Activated CD8-positive, alpha-beta T cell treated with anti-CD3 and anti-CD28 coated beads for 36 hours (primary cell): Measurements from ENCODE around the gene AGRN. TPM values are rescaled to one million over a fixed set of nuclear protein-coding genes. Genes with fewer than 3 reads are reported as not detected.

Source experiments
- ATAC-seq: fragments of 200-7000 bp; cut with Tn5 transposase; one replicate; pipeline ENCODE4 v1.10.0; 2021; ENCODE audit warnings: mild to moderate bottlenecking, moderate library complexity
- CTCF ChIA-PET: fragments of 350-600 bp; sonication (Branson Sonifier 250); formaldehyde crosslinking; loops from one replicate; lab custom pipeline; 2021; ENCODE audit warnings: antibody characterized with exemption; lab: Charles Lee
- POLR2A ChIA-PET: fragments of 350-600 bp; sonication (Branson Sonifier 250); formaldehyde crosslinking; loops from one replicate; lab custom pipeline; 2021; ENCODE audit warnings: antibody characterized with exemption; lab: Charles Lee
- DNase-seq: peaks from one replicate; pipeline ENCODE4 v3.0.0-alpha.2; 2020
- H3K27ac Mint-ChIP-seq: one replicate; pipeline ENCODE4 v1.8.0; 2021; ENCODE audit warnings: mild to moderate bottlenecking, mixed read lengths
- H3K27me3 Mint-ChIP-seq: one replicate; pipeline ENCODE4 v1.8.0; 2021; ENCODE audit warnings: mixed read lengths
- H3K36me3 Mint-ChIP-seq: one replicate; pipeline ENCODE4 v1.8.0; 2021; ENCODE audit warnings: low read depth, mixed read lengths
- H3K4me1 Mint-ChIP-seq: one replicate; pipeline ENCODE4 v1.8.0; 2021; ENCODE audit warnings: low read depth, mixed read lengths
- H3K4me3 Mint-ChIP-seq: one replicate; pipeline ENCODE4 v1.8.0; 2021; ENCODE audit warnings: mild to moderate bottlenecking, moderate library complexity, mixed read lengths
- H3K9me3 Mint-ChIP-seq: one replicate; pipeline ENCODE4 v1.8.0; 2021; ENCODE audit warnings: mixed read lengths
- CTCF ChIP-seq: fragments of 200-600 bp; IDR thresholded peaks from one replicate; pipeline ENCODE4 v1.8.0; 2022; ENCODE audit warnings: antibody characterized with exemption, mild to moderate bottlenecking
- intact Hi-C: fragments of 100-400 bp; cut with micrococcal nuclease; formaldehyde crosslinking; loops from one replicate; pipeline ENCODE4 v1.10.0; 2022
- total RNA-seq, 2 experiments: library from RNA; stranded (reverse); gene quantifications; one replicate each; pipeline ENCODE4 v1.2.3, GENCODE V29; 2021

Gene AGRN
- total RNA-seq, 2 experiments from 2014 or later = 64.9 to 68.0 TPM

DNA sequence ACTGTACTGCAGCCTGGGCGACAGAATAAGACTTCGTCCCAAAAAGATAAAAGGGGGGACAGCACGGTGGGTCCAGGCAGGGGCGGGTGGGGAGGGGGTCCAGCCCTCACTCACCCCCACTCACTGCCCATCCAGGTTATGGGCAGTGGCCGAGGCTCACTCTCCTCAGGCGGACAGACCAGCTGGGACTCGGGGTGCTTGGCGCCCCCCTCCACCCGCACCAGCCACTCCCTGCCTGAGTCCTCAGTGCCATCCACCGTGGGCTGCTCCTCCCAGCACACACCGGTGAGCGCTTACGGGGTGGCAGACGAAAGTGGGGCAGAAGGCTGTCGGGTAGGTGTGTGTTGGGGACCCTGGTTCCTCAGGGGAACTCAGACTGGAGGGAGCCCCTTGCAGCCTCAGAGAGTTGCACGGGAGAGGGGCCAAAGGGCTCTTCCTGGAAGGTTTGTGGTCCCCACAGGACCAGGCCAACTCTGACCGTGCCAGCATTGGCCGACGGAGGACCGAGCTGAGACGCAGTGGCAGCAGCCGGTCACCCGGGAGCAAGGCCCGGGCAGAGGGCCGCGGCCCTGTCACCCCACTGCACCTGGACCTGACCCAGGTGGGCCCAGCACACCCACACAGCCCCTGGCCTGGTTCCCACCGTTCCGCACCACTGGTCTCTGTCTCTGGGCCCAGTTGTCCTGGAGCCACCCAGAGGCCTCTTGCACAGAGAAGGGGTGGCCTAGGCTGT, 47.0 kb upstream of the AGRN start:
- POLR2A ChIA-PET = no interaction called here
- DNase-seq (no peak), ATAC-seq (no peak)
- intact Hi-C loops = no loop called here
- H3K27me3 Mint-ChIP-seq = peaks cover 20% of the 10 kb centered on the region
- peaks cover 2% of the 10 kb centered on the region for H3K9me3 Mint-ChIP-seq
- CTCF ChIA-PET = interaction anchor here (1.5 kb wide), 1 partner anchor 29 kb away, joined by 3 read pairs; no protein-coding TSS in a partner anchor
- no peak overlapping the region for H3K27ac Mint-ChIP-seq
- no peak for TF ChIP-seq CTCF
- no peaks in the 10 kb centered on the region for H3K4me1 Mint-ChIP-seq
- H3K4me3 Mint-ChIP-seq = no peak overlapping the region
- H3K36me3 Mint-ChIP-seq = no peaks in the 10 kb centered on the region

GRCh38 chr1:973459-974292, 46.2 kb upstream of the AGRN start:
- Mint-ChIP-seq H3K9me3 (peaks cover 2% of the 10 kb centered on the region), H3K4me3 (no peak overlapping the region), H3K36me3 (no peaks in the 10 kb centered on the region), H3K27ac (no peak overlapping the region), H3K4me1 (peaks cover 4% of the 10 kb centered on the region), H3K27me3 (peaks cover 23% of the 10 kb centered on the region)
- TF ChIP-seq CTCF = no peak
- ChIA-PET CTCF (interaction anchor here (1.5 kb wide), 1 partner anchor 29 kb away, joined by 3 read pairs; no protein-coding TSS in a partner anchor), POLR2A (no interaction called here)
- intact Hi-C loops = no loop called here
- DNase-seq (no peak), ATAC-seq (no peak)

- peaks cover 4% of the 10 kb centered on the region for H3K4me1 Mint-ChIP-seq
- CTCF ChIA-PET = interaction anchor here (1.5 kb wide), 1 partner anchor 28 kb away, joined by 3 read pairs; no protein-coding TSS in a partner anchor
- no peak overlapping the region for H3K27ac Mint-ChIP-seq
- H3K4me3 Mint-ChIP-seq = no peak overlapping the region
- no peaks in the 10 kb centered on the region for H3K36me3 Mint-ChIP-seq
- intact Hi-C loops = no loop called here
- peaks cover 21% of the 10 kb centered on the region for H3K27me3 Mint-ChIP-seq
- ATAC-seq (no peak), DNase-seq (no peak)
- POLR2A ChIA-PET = no interaction called here
- peaks cover 2% of the 10 kb centered on the region for H3K9me3 Mint-ChIP-seq
- no peak for TF ChIP-seq CTCF
Observed at GRCh38 chr1:974293-974640, 45.7 kb upstream of the AGRN start.

GRCh38 chr1:974687-975328, 45.1 kb upstream of the AGRN start:
- H3K27ac Mint-ChIP-seq = no peak overlapping the region
- TF ChIP-seq CTCF = no peak
- intact Hi-C loops = no loop called here
- no peak overlapping the region for H3K4me3 Mint-ChIP-seq
- ATAC-seq (no peak), DNase-seq (no peak)
- peaks cover 4% of the 10 kb centered on the region for H3K4me1 Mint-ChIP-seq
- ChIA-PET POLR2A (interaction anchor here (1.1 kb wide), 1 partner anchor 140 kb away, joined by 3 read pairs; no protein-coding TSS in a partner anchor), CTCF (no interaction called here)
- no peaks in the 10 kb centered on the region for H3K9me3 Mint-ChIP-seq
- peaks cover 15% of the 10 kb centered on the region for H3K27me3 Mint-ChIP-seq
- no peaks in the 10 kb centered on the region for H3K36me3 Mint-ChIP-seq
